GM12878 (cell line): ENCODE measurements around the gene IFNG-AS1. TPM values are rescaled to one million over a fixed set of nuclear protein-coding genes. Genes with fewer than 3 reads are reported as not detected.

Experiments
- ATAC-seq: fragments of 200-7000 bp; cut with Tn5 transposase; 3 replicates; pipeline ENCODE4 v1.9.1; 2020; ENCODE audit warnings: mild to moderate bottlenecking, moderate library complexity
- BruUV-seq: library from RNA; stranded (reverse); fragments of 400-500 nt; replicated peaks from 2 replicates; lab custom pipeline; 2021; lab: Mats Ljungman, UMichigan
- CTCF ChIA-PET: fragments of 300-600 bp; sonication (Branson Sonifier 250); formaldehyde crosslinking; extraction: SDS; loops from one replicate; lab custom pipeline; 2021; ENCODE audit warnings: inconsistent platforms; lab: Yijun Ruan, JAX
- POLR2A ChIA-PET: fragments of 350-600 bp; formaldehyde crosslinking; extraction: SDS; loops from one replicate; lab custom pipeline; 2021; ENCODE audit warnings: inconsistent platforms; lab: Charles Lee
- RAD21 ChIA-PET: fragments of 300-600 bp; sonication (Branson Sonifier 250); formaldehyde crosslinking; loops from one replicate; lab custom pipeline; 2023; ENCODE audit warnings: antibody characterized with exemption; ENCODE audit not compliant: unreplicated experiment; lab: Charles Lee
- SMC1A ChIA-PET: fragments of 300-600 bp; sonication (Branson Sonifier 250); formaldehyde crosslinking; loops from one replicate; lab custom pipeline; 2023; ENCODE audit not compliant: unreplicated experiment, uncharacterized antibody; lab: Charles Lee
- DNase-seq: peaks from one replicate; pipeline ENCODE4 v3.0.0-alpha.2; 2011; ENCODE audit warnings: low read depth, low spot score
- FAIRE-seq: peaks from 3 replicates; lab custom pipeline; 2011; peaks lifted over from hg19 to GRCh38; lab: Jason Lieb, UNC
- H2AFZ ChIP-seq: 2 replicates; pipeline ENCODE4 v1.6.0; 2011; ENCODE audit warnings: low read depth, low read length, control low read depth; ENCODE audit not compliant: control insufficient read depth
- H3K27ac ChIP-seq: 2 replicates; pipeline ENCODE4 v1.5.1; 2011; ENCODE audit warnings: control low read depth; ENCODE audit not compliant: control insufficient read depth, insufficient read depth
- H3K27me3 ChIP-seq, 2 experiments: replicated peaks in 1 of 2; 2 replicates each; pipeline versions ENCODE4 v1.6.0 to v1.6.1; 2011; ENCODE audit warnings: low read length in 1 of 2; ENCODE audit not compliant: control insufficient read depth in 2 of 2, insufficient read depth in 2 of 2
- H3K36me3 ChIP-seq, 2 experiments: 2 replicates each; pipeline ENCODE4 v1.5.1; 2011; ENCODE audit warnings: low read length in 1 of 2; ENCODE audit not compliant: control insufficient read depth in 2 of 2, insufficient read depth in 2 of 2
- H3K4me1 ChIP-seq: 2 replicates; pipeline ENCODE4 v1.6.1; 2011; ENCODE audit warnings: mild to moderate bottlenecking, low read length, moderate library complexity, mixed read lengths; ENCODE audit not compliant: control insufficient read depth, insufficient read depth
- H3K4me2 ChIP-seq: 2 replicates; pipeline ENCODE4 v1.6.0; 2011; ENCODE audit warnings: control low read depth; ENCODE audit not compliant: control insufficient read depth, insufficient read depth
- H3K4me3 ChIP-seq: fragments of 200-600 bp; sonication (generic); 2 replicates; pipeline ENCODE4 v1.5.1; 2016
- H3K79me2 ChIP-seq: 2 replicates; pipeline ENCODE4 v1.6.0; 2011; ENCODE audit warnings: low read length; ENCODE audit not compliant: control insufficient read depth, insufficient read depth
- H3K9ac ChIP-seq: 2 replicates; pipeline ENCODE4 v1.8.0; 2011; ENCODE audit warnings: low read length, control low read depth, mixed read lengths; ENCODE audit not compliant: control insufficient read depth, insufficient read depth
- H3K9me3 ChIP-seq: replicated peaks from 3 replicates; pipeline ENCODE4 v1.5.1; 2011; ENCODE audit warnings: mild to moderate bottlenecking, low read length; ENCODE audit not compliant: control insufficient read depth, insufficient read depth
- H4K20me1 ChIP-seq: 2 replicates; pipeline ENCODE4 v1.6.0; 2011; ENCODE audit not compliant: control insufficient read depth, insufficient read depth
- BMI1 ChIP-seq: fragments of 450-650 bp; IDR thresholded peaks from 2 replicates; pipeline ENCODE4 v1.6.1; 2016; ENCODE audit warnings: mild to moderate bottlenecking, moderate library complexity, borderline replicate concordance
- CUX1 ChIP-seq: IDR thresholded peaks from 2 replicates; pipeline ENCODE4 v1.6.1; 2012; ENCODE audit warnings: improper control_type of control experiment, low read depth, low read length; ENCODE audit not compliant: insufficient replicate concordance
- FOS ChIP-seq: IDR thresholded peaks from 3 replicates; pipeline ENCODE4 v1.6.1; 2011; ENCODE audit warnings: borderline replicate concordance; ENCODE audit not compliant: insufficient read length; ENCODE audit errors: extremely low read depth
- GATAD2B ChIP-seq: fragments of 450-650 bp; conservative IDR thresholded peaks from 2 replicates; pipeline ENCODE4 v1.6.1; 2017; ENCODE audit warnings: low read depth, mild to moderate bottlenecking, moderate library complexity
- HCFC1 ChIP-seq: fragments of 150-350 bp; IDR thresholded peaks from 2 replicates; pipeline ENCODE4 v1.6.1; 2014; ENCODE audit warnings: low read length
- IKZF1 ChIP-seq: fragments of 450-650 bp; conservative IDR thresholded peaks from 2 replicates; pipeline ENCODE4 v1.6.1; 2017; ENCODE audit warnings: antibody characterized with exemption, mild to moderate bottlenecking
- IKZF2 ChIP-seq, 2 experiments: fragments of 450-650 bp; IDR thresholded peaks; 2 replicates each; pipeline ENCODE4 v1.6.1; 2017; ENCODE audit warnings: mild to moderate bottlenecking in 2 of 2, moderate library complexity in 2 of 2
- LARP7 ChIP-seq: fragments of 450-650 bp; IDR thresholded peaks from 2 replicates; pipeline ENCODE4 v1.6.1; 2017; ENCODE audit warnings: mild to moderate bottlenecking
- MEF2B ChIP-seq: fragments of 450-650 bp; IDR thresholded peaks from 2 replicates; pipeline ENCODE4 v1.6.1; 2018; ENCODE audit warnings: mild to moderate bottlenecking, moderate library complexity; ENCODE audit not compliant: partially characterized antibody, poor library complexity, severe bottlenecking
- NBN ChIP-seq: fragments of 450-650 bp; IDR thresholded peaks from 2 replicates; pipeline ENCODE4 v1.6.1; 2016
- NRF1 ChIP-seq: conservative IDR thresholded peaks from 2 replicates; pipeline ENCODE4 v1.6.1; 2011; ENCODE audit warnings: mild to moderate bottlenecking, low read depth, low read length, improper control_type of control experiment
- PML ChIP-seq: IDR thresholded peaks from 2 replicates; pipeline ENCODE4 v1.6.1; 2012; ENCODE audit warnings: low read length, inconsistent platforms
- RAD21 ChIP-seq: IDR thresholded peaks from 2 replicates; pipeline ENCODE4 v1.6.1; 2011; ENCODE audit warnings: mild to moderate bottlenecking, low read depth, low read length, moderate library complexity; ENCODE audit not compliant: insufficient read depth
- SMAD1 ChIP-seq: fragments of 450-650 bp; IDR thresholded peaks from 2 replicates; pipeline ENCODE4 v1.6.1; 2018; ENCODE audit warnings: mild to moderate bottlenecking, low read depth; ENCODE audit not compliant: partially characterized antibody
- SP1 ChIP-seq: IDR thresholded peaks from one replicate; pipeline ENCODE4 v1.6.1; 2011; ENCODE audit warnings: low read depth, low read length
- USF1 ChIP-seq: IDR thresholded peaks from 2 replicates; pipeline ENCODE4 v1.6.1; 2011; ENCODE audit warnings: borderline replicate concordance, low read depth, mild to moderate bottlenecking, moderate library complexity, mixed read lengths, low read length; ENCODE audit not compliant: insufficient read depth; ENCODE audit errors: extremely low read length
- ZBED1 ChIP-seq: IDR thresholded peaks from 2 replicates; pipeline ENCODE4 v1.6.1; 2016; ENCODE audit warnings: borderline replicate concordance
- ZNF207 ChIP-seq: fragments of 450-650 bp; IDR thresholded peaks from 2 replicates; pipeline ENCODE4 v1.6.1; 2014; ENCODE audit warnings: antibody characterized with exemption, mild to moderate bottlenecking, borderline replicate concordance
- ZNF24 ChIP-seq: fragments of 450-650 bp; IDR thresholded peaks from 2 replicates; pipeline ENCODE4 v1.6.1; 2017; ENCODE audit warnings: antibody characterized with exemption, mild to moderate bottlenecking
- WGBS: methylation state at CpG from one replicate; pipeline ENCODE4 v1.1.6; 2016; ENCODE audit warnings: low lambda C conversion rate; ENCODE audit not compliant: insufficient replicate concordance, insufficient coverage; ENCODE audit errors: missing lambda C conversion rate; 5-methylcytosine and 5-hydroxymethylcytosine counted together
- in situ Hi-C: fragments of 300-500 bp; cut with MboI; formaldehyde crosslinking; loops from 9 replicates; pipeline ENCODE4 v1.14.3; 2018; ENCODE audit warnings: mixed read lengths
- intact Hi-C: fragments of 100-400 bp; cut with micrococcal nuclease; formaldehyde crosslinking; loops from one replicate; pipeline ENCODE4 v1.14.2; 2022; ENCODE audit not compliant: unreplicated experiment
- polyA plus RNA-seq, 11 experiments: library from polyadenylated mRNA; depleted of rRNA in 4 of 11; unstranded in 6 of 11; stranded (reverse) in 5 of 11; fragments of >200 nt; fragmentation: Nextera tagmentation in 4 of 11; fragmentation: Illumina TruSeq in 1 of 11; extraction: Ambion mirVana in 4 of 11; extraction: Trizol in 1 of 11; gene quantifications; 1 replicate in 1 of 11; 2 replicates in 10 of 11; pipeline versions ENCODE4 v1.2.1 to v1.2.3, GENCODE V29; 2011 to 2016; ENCODE audit warnings: inconsistent platforms in 2 of 11, missing spikeins in 2 of 11, low read depth in 1 of 11
- total RNA-seq, 4 experiments: library from RNA; depleted of rRNA in 3 of 4; stranded (reverse); fragments of >200 nt in 3 of 4; fragmentation: Illumina TruSeq in 1 of 4; extraction: Trizol in 1 of 4; gene quantifications; 2 replicates each; pipeline versions ENCODE4 v1.2.1 to v1.2.3, GENCODE V29; 2013 to 2021

The IFNG-AS1 gene
- total and polyA plus RNA-seq, 10 of the 15 experiments (the other 5 are each of a cell fraction or from before 2014, with no cell fraction given) = 0.40 to 1.9 (median 1.3) TPM

GRCh38 chr12:68063900-68064590, 74.8 kb downstream of the IFNG-AS1 start:
- Histone ChIP-seq H3K4me2 (no peak overlapping the region), H3K79me2 (no peaks in the 10 kb centered on the region), H3K9me3 (peaks cover 2% of the 10 kb centered on the region), H4K20me1 (no peaks in the 10 kb centered on the region), H3K27ac (no peak overlapping the region), H3K36me3 (no peaks in the 10 kb centered on the region), H2AFZ (no peak overlapping the region), H3K9ac (no peak overlapping the region), H3K4me3 (no peak overlapping the region), H3K4me1 (no peaks in the 10 kb centered on the region), H3K27me3 (no peaks in the 10 kb centered on the region)
- no peak for ATAC-seq
- DNase-seq = no peak
- in situ Hi-C loops (no loop called here), intact Hi-C loops (no loop called here)
- no TSS peak for BruUV-seq
- ChIA-PET SMC1A (interaction anchor here (0.8 kb wide), 1 partner anchor 50 kb away, joined by 3 read pairs; no protein-coding TSS in a partner anchor), POLR2A (no interaction called here), CTCF (interaction anchor here (1.0 to 1.6 kb wide), 3 partner anchors 11 to 94 kb away, joined by 3 to 5 read pairs (median 3); no protein-coding TSS in a partner anchor), RAD21 (no interaction called here)
- WGBS = 54% methylated on average over 6 of the region's 6 CpGs
- FAIRE-seq = no peak
- no peak for TF ChIP-seq LARP7
- TF ChIP-seq IKZF2 (IDR thresholded peaks at IDR 0.05) = no peak
- no peak for TF ChIP-seq NRF1
- TF ChIP-seq RAD21 = no peak
- no peak for TF ChIP-seq GATAD2B
- TF ChIP-seq ZNF24 = no peak
- TF ChIP-seq MEF2B = no peak
- no peak for TF ChIP-seq SMAD1
- no peak for TF ChIP-seq ZNF207
- TF ChIP-seq USF1 = no peak
- TF ChIP-seq FOS = no peak
- TF ChIP-seq ZBED1 = no peak
- TF ChIP-seq CUX1 = no peak
- TF ChIP-seq HCFC1 = no peak
- no peak for TF ChIP-seq PML
- TF ChIP-seq BMI1 = no peak
- TF ChIP-seq SP1 = no peak
- no peak for TF ChIP-seq IKZF1
- no peak for TF ChIP-seq NBN
